GM19324 (cell line): ENCODE results near the gene ATXN1L.
"Not testable (repeated sequence)": the region's sequence is repeated elsewhere in the genome, so short reads cannot be mapped to it uniquely, and the experiment has no call there.

Experiments
- ATAC-seq: cut with Tn5 transposase; IDR thresholded peaks from one replicate; pipeline ENCODE4 v1.9.1; 2021; ENCODE audit warnings: mild to moderate bottlenecking, moderate library complexity; ENCODE audit not compliant: unreplicated experiment, low FRiP score

ATXN1L gene, protein sequence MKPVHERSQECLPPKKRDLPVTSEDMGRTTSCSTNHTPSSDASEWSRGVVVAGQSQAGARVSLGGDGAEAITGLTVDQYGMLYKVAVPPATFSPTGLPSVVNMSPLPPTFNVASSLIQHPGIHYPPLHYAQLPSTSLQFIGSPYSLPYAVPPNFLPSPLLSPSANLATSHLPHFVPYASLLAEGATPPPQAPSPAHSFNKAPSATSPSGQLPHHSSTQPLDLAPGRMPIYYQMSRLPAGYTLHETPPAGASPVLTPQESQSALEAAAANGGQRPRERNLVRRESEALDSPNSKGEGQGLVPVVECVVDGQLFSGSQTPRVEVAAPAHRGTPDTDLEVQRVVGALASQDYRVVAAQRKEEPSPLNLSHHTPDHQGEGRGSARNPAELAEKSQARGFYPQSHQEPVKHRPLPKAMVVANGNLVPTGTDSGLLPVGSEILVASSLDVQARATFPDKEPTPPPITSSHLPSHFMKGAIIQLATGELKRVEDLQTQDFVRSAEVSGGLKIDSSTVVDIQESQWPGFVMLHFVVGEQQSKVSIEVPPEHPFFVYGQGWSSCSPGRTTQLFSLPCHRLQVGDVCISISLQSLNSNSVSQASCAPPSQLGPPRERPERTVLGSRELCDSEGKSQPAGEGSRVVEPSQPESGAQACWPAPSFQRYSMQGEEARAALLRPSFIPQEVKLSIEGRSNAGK

DNA sequence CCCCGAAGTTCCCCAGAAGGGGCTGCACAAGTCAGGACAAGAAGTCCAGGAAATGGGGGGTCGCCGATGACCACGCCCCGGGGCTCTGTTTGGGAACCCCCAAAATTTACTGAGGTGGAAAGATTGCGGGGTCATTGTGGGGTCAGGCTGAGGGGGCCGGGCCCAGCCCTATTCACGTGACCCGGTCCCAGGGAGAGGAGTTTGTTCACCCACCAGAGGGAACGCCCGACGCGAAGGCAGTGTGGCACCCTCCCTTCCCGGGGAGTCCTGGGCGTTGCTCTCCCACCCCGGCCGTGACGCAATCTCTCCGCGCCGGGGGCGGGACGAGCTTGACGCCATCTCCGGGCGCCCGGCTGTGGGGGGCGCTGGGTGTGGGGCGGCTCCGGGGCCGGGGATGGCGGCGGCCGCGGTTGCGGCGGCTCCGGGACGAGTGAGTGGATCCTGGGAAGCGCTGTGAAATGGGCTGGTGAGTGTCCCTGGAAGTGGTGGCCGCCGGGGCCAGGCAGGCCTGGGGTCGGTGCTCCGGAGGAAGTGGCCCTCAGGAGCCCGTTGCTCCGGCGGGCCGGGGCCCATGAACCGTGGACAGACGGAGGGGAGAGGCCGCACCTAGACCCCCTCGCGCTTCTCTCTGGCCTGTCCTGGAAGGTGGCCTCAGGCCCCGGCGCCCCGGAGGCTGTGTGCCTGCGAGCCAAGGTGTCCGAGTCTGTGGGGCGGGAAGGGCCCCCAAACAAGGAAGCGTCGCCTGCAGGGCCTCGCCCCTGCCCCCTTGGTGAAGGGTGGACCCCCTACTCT is at the start of gene ATXN1L:
Gene ATXN1L (plus strand): TSS at position 338 of the 792 bp plus-strand sequence. CDS start 3,765 bp downstream, outside the sequence.
- peak; percentile 84 for ATAC-seq

DNA sequence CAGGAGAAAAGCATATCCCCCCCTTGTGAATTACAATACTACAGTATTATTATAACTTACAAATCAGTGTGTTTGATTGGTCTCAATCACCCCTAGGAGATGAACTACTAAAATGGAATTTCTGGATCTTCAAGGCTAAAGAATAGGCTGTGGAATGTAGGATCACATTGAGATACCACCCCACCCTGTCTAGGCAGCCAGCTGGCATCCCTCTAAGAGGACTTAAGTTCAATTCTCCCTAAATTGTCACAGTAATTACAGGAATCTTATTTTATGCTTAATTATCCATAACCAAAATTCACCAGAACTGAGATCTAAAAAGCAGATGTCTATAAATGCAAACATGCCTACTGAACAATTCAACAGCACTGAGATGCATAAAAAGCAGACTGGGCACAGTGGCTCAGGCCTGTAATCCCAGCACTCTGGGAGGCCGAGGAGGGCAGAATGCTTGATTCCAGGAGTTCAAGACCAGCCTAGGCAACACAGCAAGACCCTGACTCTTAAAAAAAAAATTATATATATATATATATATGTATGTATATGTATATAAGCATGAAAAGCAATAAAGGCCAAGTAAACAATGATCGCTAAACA is 49.2 kb upstream of the ATXN1L start:
- no peak for ATAC-seq

DNA sequence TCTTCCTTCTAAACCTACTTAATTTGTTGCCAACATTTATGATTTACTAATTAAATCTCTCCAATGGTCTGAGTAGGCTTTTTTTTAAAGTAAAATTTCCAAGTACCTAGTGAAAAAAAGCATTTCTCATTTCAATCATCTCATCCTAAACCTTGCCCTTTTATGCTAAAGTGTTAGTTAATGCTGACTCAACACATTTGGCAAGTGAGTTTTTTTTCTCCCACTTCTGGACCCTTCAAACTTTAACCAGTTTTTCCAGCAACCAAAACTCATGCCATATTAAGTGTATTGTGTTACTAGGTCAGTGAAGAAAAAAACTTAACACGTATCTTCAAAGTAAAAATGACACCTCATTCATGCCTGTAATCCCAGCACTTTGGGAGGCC is 42.5 kb upstream of the ATXN1L start:
- no peak for ATAC-seq

DNA sequence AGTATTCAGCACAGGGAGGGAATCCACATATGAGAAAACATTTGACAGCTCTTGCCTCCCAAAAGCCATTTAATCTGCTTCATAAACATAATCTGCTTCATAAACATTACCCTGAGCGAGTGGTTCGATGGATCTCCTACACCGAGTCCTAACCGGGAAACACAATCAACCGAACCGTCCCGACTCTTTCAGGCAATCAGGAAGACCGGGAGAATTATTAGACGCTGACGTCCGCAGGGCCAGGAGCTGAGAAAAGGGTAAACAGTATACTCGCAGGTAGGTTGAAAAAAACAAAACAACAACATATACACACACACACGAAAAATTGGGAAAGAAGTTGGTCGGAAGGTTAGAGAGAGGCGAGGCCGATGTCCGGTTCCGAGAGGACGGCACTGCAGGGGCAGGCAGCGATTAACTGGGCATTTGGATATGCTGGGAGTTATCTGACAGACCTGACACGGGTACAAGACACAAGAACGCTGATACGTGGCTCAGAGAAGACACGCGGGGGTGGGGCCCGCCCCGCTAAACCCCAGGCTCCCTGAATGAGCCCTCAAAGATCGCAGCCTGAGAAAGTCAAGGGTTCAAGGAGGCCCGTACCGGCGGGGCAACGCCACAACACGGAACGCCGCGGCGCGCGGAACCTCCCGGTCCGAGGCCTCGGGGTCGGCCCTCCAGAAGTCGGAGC is 37.7 kb upstream of the ATXN1L start:
- ATAC-seq = no peak

DNA sequence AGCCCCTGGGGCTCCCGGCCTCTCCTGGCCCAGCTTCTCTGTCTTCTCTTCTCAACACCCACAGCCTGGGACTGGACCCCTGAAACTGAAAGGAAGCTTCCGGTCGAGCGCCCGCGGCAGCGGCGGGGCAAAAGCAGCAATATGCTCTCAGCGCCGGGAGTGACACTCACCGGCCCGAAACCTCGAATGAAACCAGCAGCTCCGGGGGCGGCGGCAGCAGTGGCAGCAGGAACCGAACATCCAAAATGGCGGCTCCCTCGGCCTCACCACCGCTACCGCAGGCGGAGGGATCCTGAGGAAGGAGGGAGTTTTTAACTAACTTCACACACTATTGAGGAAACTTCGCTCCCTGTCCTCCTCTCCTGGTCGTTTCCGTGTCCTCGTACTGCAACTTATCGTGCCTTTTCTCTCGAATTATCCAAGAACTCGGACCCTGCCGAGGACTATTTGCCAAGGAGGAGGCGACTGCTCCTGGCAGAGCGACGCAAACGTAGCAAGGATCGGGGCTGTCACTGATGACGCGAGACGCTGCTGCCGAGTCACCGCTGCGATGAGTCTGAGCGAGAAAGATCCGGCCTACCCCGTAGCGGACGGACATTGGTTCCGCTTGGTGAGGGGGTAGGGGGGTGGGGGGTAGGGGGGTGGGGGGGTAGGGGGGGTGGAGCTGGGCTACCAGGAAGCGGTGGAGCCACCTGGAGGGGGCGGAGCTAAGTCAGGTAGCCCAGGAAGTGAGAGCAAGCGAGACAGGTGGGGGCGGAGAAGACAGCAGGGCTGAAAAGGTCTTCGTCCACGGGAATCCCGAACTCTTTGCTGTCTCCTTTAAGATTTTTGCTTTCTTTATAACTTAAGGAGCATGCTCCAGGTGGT is 37.0 kb upstream of the ATXN1L start, which contains the start of gene AP1G1:
Gene AP1G1 (minus strand): TSS at position 242 of the 867 bp plus-strand sequence. CDS start 19,355 bp downstream, outside the sequence.
- peak; percentile 90 for ATAC-seq

DNA sequence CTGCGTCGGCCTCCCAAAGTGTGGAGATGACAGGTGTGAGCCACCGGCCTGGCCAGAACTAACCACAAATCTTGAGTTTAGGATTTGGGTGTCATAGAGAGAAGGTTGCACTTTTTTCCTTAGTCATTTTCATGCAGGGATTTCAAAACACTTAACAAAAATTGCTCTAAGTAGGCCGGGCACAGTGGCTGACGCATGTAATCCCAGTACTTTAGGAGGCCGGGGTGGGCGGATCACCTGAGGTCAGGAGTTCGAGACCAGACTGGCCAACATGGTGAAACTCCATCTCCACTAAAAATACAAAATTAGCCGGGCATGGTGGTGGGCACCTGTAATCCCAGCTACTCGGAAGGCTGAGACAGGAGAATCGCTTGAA is 35.6 kb upstream of the ATXN1L start:
- ATAC-seq = not testable (repeated sequence)

DNA sequence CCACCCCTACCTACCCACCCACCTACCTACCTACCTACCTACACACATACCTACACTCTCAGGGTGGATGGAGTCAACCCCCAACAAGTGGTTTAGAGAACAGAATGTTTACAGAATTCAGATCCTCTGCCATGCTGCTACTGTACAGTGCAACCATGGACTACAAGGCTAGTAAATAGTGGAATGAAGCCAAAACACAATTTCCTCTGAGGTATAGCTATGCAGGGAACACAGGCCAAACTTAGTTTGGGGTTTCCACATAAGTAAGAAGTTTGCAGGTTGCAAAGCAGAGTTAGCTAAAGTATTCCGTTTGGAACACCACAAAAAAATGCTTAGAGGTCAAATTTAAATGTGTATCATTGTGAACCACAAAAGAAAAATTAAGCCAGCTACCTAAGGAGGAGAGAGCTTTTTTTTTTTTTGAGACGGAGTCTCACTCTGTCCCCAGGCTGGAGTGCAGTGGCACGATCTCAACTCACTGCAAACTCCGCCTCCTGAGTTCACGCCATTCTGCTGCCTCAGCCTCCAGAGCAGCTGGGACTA is 34.4 kb upstream of the ATXN1L start:
- ATAC-seq = no peak

DNA sequence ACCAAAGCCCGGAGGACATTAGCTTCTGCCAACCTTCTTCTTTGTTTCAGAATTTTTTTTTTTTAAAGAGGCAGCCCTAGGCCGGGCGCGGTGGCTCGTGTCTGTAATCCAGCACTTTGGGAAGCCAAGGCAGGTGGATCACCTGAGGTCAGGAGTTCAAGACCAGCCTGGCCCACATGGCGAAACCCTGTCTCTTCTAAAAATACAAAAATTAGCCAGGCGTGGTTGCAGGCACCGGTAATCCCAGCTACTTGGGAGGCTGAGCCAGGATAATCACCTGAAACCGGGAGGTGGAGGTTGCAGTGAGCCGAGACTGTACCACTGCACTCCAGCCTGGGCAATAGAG is 28.6 kb upstream of the ATXN1L start:
- peak; percentile 33 for ATAC-seq

DNA sequence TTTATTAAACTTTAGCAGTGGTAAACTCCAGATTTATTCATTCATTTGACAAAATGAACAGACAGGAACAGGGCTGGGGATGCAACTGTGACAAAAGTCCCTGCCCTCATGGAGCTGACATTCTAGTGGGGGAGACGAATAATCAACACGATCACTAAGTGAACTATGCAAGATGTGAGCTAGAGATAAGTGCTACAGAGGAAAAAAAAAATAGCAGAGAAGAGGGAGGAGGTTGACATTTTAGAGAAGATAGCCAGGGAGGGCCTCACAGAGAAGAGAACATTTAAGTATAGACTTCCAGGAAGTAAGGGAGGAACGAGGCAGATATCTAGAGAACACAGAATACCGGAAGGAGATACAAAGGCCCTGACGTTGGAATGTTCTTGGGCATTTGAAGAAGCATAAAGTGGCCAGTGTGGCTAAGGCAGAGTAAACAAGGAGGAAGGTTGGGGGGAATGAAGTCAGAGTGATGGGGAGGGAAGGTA is 19.2 kb upstream of the ATXN1L start:
- no peak for ATAC-seq

DNA sequence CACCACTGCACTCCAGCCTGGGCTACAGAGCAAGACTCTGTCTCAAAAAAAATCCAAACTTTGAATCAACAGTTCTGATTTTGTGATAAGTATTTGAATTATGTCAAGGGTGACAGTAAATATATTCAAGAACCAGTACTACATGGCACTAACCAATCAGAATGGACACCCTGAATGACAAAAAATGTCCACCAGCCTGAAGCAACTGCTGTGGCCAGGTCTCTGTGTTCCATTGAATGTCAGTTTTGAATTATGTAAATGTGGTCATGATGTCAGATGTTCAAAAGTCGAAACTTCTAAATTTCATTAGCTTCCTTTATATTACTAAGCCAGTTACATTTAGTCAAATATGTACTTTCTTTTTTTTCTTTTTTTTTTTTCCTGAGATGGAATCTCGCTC is 15.4 kb upstream of the ATXN1L start:
- ATAC-seq = no peak

DNA sequence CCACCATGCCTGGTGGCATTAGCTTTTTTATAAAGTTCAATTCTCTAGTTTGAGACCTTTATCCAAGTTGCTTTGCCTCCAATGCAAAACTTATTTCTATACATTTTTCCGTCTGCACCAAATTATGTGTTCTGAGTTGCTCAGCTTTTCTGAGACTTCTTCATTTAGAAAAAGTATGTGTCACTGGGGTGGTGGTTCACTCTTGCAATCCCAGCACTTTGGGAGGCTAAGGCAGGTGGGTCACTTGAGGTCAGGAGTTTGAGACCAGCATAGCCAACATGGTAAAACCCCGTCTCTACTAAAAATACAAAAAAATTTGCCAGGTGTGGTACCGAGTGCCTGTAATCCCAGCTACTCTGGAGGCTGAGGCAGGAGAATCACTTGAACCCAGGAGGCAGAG is 14.1 kb upstream of the ATXN1L start:
- not testable (repeated sequence) for ATAC-seq

DNA sequence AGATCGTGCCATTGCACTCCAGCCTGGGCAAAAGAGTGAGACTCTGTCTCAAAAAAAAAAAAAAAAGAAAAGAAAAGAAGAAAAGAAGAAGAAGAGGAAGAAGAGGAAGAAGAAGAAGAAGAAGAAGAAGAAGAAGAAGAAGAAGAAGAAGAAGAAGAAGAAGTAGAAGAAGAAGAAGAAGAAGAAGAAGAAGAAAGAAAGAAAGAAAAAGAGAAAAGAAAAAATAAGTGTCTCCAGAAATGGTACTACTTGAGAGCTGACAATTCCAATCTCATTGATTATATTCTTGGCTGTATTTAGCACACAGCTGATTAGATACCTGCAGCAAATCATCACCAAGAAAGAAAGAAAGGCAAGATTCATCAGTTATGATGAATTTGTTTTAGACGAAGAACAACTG is 13.7 kb upstream of the ATXN1L start:
- ATAC-seq = not testable (repeated sequence)

DNA sequence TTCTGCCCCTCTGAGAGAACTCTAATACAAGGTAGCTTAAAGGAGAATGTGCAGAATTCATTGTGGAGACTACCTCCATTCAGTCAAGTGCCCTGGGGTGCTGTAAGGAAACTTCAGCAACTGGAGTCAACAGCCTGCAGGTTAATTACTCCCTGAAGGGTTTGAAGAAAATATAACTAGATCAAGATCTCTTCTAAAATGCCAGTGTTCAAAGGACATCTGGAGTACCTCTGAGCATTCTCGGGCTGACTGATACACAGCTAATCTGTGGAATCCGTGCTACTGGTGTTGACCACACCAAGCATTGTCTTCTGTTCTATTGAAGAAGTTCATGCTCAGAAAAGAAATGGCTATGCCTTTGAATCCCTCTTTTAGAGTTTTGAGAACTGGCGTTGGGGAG is 11.5 kb upstream of the ATXN1L start:
- no peak for ATAC-seq

DNA sequence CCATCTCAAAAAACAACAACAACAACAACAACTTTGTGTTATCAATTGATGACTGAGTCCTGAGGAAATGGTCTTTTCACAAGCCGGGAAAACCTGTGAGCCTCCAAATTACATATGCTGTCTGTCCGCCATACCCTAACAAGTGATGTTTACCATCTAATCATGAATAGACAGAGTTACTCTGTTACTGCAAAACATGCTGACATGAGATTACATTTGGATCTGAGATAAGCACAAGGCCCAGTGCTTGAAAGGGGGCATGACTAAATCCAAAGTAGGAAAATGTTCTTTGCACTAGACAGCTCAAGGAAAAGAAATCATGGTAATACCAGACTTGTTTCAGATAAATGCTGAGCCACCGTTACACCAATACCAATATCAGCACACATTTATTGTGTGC is 8.6 kb upstream of the ATXN1L start:
- no peak for ATAC-seq

DNA sequence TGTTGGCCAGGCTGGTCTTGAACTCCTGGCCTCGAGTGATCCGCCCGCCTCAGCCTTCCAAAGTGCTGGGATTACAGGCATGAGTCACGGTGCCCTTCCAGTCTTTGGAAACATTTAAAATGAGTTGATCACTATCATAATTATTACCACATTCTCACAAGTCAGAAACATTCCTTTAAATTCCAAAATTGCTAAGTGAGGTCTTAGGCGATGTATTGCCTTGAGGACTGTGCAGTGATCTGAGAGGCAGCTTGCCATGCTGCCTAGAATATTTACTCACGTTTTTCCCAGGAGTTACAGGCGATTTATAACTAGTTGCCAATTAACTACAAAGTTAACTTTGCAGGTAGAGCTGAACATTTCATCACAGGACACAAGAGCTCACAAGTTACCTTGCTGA is 5.7 kb upstream of the ATXN1L start:
- no peak for ATAC-seq

DNA sequence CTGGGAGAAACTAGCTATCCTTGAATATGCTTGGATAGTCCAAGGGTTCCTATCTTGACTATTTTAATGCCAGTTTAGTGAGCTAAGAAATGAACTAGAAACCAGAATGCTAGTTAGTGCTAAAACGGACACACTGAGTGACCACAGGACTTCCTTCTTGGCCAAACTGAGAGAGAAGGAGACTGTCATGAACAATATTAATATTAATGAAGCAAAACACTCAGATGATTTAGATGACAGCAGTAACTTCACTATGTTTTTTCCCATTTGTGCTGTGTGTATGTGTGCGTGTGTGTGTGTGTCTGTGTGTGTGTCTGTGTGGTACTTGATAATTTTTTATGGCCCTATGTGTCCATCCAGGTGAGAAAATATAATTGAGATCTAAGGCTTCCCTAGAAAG is 2.2 kb upstream of the ATXN1L start:
- ATAC-seq = no peak

DNA sequence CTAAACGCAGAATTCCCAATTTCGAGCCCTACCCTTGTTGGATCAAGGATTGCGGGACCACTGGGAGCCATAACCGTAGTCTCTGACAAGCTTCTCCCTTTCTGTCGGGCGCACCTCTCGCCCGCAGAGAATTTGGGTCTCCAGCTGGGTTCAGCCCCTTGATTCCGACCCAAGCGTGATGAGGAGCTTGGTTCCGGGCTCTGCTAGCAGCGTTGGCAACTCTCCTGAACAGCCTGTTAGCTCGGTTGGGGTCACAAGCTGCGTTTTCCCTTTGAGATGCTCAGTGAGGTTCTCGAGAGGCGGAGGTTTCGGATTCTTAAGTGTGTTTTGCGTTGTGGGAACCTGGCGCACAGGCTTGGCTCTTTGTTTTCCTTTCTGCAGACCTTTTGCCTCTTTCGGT is 655 bp downstream of the ATXN1L start:
- ATAC-seq = no peak

DNA sequence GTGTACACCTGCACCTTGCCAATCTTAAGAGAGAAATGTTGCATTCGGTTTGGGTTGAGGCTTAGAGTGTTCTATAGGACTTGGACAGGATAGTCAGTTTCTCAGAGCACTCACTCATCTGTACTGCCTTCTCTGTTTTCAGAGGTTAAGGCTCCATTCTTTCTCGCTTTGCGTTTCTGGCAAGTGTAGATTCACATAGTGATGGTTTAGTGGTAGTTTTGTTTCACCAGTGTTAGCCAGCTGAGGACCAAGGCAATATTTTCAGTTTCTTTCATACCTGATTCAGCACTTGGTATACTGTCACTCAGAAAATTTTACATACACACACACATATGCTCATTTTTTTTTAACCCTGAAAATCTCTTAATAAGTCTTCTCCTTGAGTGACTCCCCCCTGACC is 1.3 kb downstream of the ATXN1L start:
- ATAC-seq = no peak

DNA sequence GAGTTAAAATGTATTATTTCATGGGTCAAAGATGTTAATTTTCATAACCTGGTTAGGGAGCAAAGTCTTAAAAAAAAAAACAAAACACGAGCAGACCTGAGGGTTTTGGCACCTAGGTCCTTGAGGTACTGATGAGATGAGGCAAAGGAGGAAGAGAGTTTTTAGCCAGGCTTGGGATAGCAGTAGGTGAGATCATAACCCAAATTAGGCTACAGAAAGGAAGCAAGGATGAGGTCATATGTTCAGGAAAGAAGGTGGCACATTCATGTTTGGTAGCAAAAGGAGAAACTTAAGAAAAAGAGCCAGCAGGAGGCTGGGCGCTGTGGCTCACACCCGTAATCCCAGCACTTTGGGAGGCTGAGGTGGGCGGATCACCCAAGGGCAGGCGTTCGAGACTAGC is 2.8 kb downstream of the ATXN1L start:
- ATAC-seq = no peak
